Fibroblast of lung (primary cell): ENCODE results near the gene MYBBP1A.

Source experiments
- CTCF ChIP-seq, 2 donors: IDR thresholded peaks in 1 of 2; conservative IDR thresholded peaks in 1 of 2; 1 replicate in 1 of 2; 2 replicates in 1 of 2; pipeline ENCODE4 v1.5.1; 2011 to 2012; ENCODE audit warnings: low read length in 2 of 2, control low read depth in 1 of 2, inconsistent platforms in 1 of 2, low read depth in 1 of 2, mild to moderate bottlenecking in 1 of 2
- EZH2 ChIP-seq: IDR thresholded peaks from 2 replicates; pipeline ENCODE4 v1.5.1; 2012; ENCODE audit warnings: low read length, control low read depth, mild to moderate bottlenecking; ENCODE audit errors: missing control alignments

- TF ChIP-seq EZH2 = no peak
- TF ChIP-seq CTCF (conservative IDR thresholded peaks at IDR 0.05 in 1 of 2, IDR thresholded peaks at IDR 0.05 in 1 of 2; ENCODE audit: low read depth in 1 of 2, low read length in 2 of 2) = no peak
These were observed 19.4 kb upstream of the MYBBP1A start for GRCh38 chr17:4574448-4575045.
